Fibroblast of the aortic adventitia (primary cell): ENCODE data around the gene CACYBP. TPM values are rescaled to one million over a fixed set of nuclear protein-coding genes. Genes with fewer than 3 reads are reported as not detected.
"Not testable (repeated sequence)": the region's sequence is repeated elsewhere in the genome, so short reads cannot be mapped to it uniquely, and the experiment has no call there.

Experiments used
- DNase-seq: peaks from one replicate; pipeline ENCODE4 v3.0.0-alpha.2; 2010; ENCODE audit warnings: low read depth
- H3K4me3 ChIP-seq: 2 replicates; pipeline ENCODE4 v1.5.1; 2011; ENCODE audit warnings: low read depth, mild to moderate bottlenecking, control low read depth, low read length, moderate library complexity
- total RNA-seq: library from RNA; depleted of rRNA; stranded (reverse); fragments of >200 nt; gene quantifications from 2 replicates; pipeline ENCODE4 v1.2.3, GENCODE V29; 2012; ENCODE audit warnings: low replicate concordance
- TF ChIP-seq, protein P1 (sequence below): IDR thresholded peaks from 2 replicates; pipeline ENCODE4 v1.5.1; 2011; ENCODE audit warnings: mild to moderate bottlenecking, low read length, control low read depth, inconsistent platforms; ENCODE audit not compliant: insufficient read depth

The CACYBP gene
- total RNA-seq, 1 donor = 108 TPM

DNA sequence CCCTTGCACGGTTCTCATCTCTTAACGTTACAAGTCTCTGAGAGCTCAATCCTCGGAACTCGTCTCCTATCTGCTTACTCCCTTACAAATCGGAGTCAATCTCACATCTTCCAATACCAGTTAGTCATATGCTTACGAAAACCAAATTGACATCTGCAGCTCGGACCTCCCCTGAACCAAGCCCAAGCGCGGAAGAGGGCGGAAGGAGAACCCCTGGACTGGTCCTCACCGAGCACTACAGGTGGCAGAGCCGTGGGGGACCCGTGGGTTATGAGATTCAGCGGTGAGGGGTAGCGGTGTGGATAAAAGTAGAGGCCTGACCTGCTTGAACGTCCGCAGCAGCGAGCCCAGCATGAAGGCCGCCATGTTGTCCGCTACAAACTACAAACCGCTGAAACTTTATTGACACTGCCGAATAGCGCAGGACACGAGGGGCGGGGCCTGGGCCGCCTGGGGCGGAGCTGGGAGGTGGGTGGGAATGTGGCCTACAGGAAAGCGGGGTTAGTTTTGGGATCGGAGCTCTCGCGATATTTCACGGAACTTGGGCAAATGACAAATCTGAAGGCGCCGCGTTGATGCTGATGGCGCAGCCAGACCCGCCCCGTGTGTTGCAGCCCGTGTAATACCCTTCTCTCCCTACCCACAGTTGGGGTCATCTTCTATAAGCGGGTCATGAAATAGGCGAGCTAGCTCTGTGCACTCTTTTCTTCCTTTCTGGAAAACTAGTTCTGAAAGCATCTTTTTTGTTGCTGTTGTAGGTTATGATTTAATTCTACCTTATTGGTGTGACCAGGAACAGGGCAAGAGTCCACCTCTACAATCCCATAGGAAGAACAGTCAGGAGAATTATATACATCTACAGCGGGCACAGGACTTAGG lies 23.5 kb downstream of the CACYBP start, which contains the start of gene MRPS14:
Gene MRPS14 (minus strand): TSS at position 383 of the 879 bp plus-strand sequence. CDS start 17 bp downstream, at position 366.
- peak; percentile 99 for DNase-seq
- TF ChIP-seq, protein P1, sequence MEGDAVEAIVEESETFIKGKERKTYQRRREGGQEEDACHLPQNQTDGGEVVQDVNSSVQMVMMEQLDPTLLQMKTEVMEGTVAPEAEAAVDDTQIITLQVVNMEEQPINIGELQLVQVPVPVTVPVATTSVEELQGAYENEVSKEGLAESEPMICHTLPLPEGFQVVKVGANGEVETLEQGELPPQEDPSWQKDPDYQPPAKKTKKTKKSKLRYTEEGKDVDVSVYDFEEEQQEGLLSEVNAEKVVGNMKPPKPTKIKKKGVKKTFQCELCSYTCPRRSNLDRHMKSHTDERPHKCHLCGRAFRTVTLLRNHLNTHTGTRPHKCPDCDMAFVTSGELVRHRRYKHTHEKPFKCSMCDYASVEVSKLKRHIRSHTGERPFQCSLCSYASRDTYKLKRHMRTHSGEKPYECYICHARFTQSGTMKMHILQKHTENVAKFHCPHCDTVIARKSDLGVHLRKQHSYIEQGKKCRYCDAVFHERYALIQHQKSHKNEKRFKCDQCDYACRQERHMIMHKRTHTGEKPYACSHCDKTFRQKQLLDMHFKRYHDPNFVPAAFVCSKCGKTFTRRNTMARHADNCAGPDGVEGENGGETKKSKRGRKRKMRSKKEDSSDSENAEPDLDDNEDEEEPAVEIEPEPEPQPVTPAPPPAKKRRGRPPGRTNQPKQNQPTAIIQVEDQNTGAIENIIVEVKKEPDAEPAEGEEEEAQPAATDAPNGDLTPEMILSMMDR = no peak
- H3K4me3 ChIP-seq = peak within 1 kb of the TSS; percentile 99

DNA sequence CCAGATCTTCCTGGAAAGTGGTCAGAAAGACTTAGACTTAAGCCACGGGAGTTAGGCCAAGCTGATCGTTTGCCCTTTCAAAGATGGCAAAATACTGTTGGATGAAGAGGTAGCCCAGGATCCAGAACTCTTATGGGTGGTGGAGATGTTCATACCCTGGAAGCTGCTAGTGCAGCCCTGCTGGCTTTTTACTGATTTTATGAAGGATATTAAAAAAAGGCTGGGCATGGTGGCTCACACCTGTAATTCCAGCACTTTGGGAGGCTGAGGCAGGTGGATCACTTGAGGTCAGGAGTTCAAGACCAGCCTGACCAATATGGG lies 24.1 kb downstream of the CACYBP start:
- not testable (repeated sequence) for DNase-seq
- peak overlapping the region; percentile 99 for H3K4me3 ChIP-seq

DNA sequence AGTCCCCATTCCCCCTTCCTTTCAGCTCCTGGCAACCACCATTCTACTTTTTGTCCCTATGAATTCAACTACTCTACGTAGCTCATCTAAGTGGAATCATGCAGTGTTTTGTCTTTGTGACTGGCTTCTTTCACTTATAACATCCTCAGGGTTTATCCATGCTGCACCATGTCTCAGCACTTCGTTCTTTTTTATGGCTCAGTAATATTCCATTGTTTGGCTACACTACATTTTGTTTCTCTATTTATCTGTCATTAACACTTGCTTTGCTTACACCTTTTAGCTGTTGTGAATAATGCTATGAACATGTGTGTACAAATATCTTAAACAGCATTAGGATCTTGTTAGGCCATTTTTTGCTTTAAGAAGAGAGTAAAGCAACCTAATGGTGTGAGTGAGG lies 25.0 kb downstream of the CACYBP start:
- H3K4me3 ChIP-seq = no peak overlapping the region
- TF ChIP-seq, protein P1 = no peak
- no peak for DNase-seq

DNA sequence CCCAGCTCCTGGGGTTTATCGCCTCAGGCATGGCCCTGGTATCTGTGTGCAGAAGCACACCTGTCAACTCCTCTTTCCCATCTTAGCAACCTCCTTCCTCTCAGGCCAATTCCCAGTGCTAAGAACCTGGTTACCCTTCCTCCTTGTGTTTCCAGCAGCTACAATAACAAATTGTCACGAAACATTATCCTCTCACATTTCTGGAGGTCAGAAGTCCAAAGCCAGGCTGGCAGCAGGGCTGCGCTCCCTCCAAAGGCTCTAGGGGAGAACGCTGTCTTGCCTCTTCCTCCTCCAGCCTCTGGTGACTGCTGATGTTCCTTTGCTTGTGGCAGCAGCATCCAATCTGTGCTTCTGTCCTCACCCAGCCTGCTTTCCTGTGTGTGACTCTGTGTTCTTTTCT lies 34.2 kb downstream of the CACYBP start:
- H3K4me3 ChIP-seq = no peak overlapping the region
- no peak for DNase-seq
- TF ChIP-seq, protein P1 = no peak

DNA sequence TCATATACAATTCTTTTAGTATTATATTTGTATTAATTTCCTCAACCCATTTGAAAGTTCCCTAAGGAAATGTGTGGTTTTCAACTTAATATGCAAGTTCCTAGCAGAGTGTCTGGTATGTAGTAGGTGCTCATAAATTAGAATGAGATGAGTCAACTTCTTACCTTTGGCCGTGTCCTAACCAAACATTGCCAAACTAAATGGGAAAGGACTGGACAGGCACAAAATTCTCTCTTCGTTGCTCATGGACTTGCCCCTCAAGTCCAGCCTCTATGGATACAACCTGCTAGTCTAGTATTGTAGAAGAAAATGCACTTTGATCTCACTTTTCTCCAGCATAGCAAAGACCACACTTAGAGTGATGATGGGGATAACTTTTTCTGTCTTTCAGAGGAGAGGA lies 35.0 kb downstream of the CACYBP start:
- H3K4me3 ChIP-seq = no peak overlapping the region
- TF ChIP-seq, protein P1 = no peak
- DNase-seq = no peak

DNA sequence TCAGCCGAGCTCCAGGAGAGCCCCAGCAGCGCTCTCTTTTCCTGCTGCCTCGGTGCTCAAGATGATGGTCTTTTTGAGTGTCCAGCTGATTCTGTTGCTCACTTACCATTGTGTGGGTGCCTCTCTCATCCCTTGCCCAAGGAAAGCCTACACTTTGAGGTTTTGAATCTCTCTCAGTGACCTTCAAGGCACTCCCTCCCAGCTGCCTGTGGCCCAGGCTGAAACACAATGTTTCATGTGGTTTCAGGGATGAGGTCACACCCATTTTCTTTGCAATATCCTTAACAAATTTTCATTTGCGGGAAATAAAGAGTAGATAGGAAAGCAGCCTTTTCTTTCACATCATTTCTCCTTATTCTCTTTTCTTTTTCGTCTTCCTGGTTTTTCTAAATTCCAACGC lies 36.1 kb downstream of the CACYBP start:
- no peak for DNase-seq
- TF ChIP-seq, protein P1 = no peak
- no peak overlapping the region for H3K4me3 ChIP-seq

DNA sequence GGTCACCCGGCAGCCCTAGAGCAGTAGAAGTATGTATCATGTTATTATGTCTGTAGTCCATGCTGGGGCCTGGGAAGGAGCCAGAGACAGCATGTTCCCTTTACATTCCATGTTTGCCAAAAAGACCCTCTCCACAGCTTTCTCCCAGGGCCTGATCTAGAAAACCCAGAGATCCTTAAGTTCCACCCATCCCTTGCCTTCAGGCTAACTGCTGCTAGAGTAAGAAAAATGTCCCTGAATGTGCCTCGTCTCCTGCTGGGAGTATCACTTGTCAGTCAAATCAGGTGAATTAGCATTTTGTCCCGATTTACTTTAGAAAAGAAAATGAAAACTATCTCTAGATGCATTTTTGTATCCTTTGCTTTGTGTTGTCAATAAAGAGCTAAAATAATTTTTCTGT lies 36.7 kb downstream of the CACYBP start:
- DNase-seq = no peak
- H3K4me3 ChIP-seq = no peak overlapping the region
- TF ChIP-seq, protein P1 = no peak
